Cerebellar cortex (tissue), 1 donor: ENCODE data around the gene GOPC.
"Not testable (repeated sequence)": the region's sequence is repeated elsewhere in the genome, so short reads cannot be mapped to it uniquely, and the experiment has no call there.

Source experiments
- DNase-seq: peaks from one replicate; pipeline ENCODE4 v3.0.0-alpha.2; 2015; ENCODE audit warnings: low spot score

Gene GOPC

DNA sequence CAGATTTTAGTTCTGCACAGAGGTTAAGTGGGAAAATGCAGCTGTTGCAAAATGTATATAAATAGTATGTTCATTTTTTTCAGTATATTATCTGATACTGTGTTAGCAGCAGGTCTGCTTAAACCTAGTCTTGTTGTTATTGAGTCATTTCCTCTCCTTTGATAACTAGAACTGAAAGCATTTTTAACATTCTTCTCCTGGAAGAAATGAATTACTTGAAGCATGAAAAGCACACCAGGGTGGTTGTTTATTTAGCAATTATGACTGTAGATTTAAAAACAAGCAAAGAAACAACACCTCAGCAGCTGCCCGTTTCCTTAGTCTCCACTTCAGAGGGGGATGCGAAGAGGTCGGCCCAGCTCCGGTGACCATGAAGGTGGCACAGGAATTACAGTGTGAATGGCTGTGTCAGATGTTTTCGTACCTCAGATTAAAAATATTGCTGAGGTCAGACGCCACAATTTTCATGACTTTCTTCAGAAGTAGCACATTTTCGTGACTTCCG is 53.5 kb downstream of the GOPC start:
- DNase-seq, result no peak

- peak; percentile 81 for DNase-seq
Measured at GRCh38 chr6:117547688-117548621, 54.4 kb downstream of the GOPC start.

- no peak for DNase-seq
Measured at GRCh38 chr6:117546674-117547073, 55.6 kb downstream of the GOPC start.

- no peak for DNase-seq
Measured at GRCh38 chr6:117545161-117545595, 57.1 kb downstream of the GOPC start.

DNA sequence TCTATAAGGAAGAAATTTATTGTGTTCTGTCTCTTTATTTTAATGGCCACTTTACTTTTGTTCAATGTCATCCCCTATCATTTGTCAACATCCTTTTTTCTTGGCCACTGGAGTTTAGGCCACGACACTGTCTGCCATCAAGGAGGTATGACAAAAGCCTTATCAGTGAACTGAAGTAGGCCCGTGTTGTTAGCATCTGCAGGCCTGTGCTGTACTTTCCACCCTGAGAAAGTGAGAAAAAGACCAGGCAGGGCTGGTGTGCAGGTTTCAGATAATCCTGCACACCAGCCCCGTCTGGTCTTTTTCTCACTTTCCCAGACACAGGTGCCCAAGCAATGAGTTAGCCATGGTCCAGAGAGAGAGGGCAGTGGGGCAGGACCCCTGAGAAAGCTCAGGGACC is 57.6 kb downstream of the GOPC start:
- DNase-seq, result no peak

DNA sequence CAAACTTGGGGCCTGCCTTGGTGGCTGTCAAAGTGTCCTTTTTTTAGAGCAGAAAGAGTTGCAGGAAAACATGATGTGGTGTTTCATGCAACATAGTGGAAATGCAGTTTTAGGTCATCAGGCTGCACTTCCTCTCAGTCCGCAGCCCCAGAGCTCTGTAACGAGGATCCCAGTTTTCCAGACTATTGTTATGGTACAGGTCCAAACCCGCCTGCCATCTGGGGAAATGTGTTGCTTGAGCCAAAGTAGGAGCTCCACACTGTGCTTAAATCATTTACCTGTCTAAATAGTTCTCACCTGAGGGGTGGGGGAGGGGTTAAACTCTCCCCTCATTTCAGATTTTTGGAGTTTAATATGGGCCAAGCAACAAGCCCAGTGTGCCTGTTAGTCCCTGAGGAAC is 59.8 kb downstream of the GOPC start:
- DNase-seq, result no peak

GRCh38 chr6:117540670-117541069 is 61.6 kb downstream of the GOPC start:
- no peak for DNase-seq

GRCh38 chr6:117538615-117539014 is 63.7 kb downstream of the GOPC start:
- DNase-seq, result no peak

DNA sequence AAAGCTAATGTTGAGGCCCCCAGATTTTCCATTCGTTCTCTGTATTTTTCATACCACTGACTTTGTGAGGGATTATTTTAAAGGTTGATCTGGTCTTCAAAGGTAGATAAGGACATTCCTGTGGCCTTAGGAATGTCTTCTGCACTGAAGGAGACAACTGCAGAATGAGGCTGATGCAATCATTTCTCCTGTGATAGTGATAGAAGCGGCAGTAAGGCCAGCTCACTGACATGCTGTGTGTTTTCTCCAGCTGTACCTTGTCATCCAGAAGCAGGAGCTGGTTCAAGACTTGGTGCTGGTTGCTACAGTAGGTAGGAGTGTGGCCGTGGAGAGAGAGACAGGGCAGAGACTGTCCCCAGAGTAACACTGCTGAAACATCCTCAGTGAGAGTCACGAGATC is 66.0 kb downstream of the GOPC start:
- no peak for DNase-seq

GRCh38 chr6:117534974-117535373 is 67.3 kb downstream of the GOPC start:
- DNase-seq, result no peak

DNA sequence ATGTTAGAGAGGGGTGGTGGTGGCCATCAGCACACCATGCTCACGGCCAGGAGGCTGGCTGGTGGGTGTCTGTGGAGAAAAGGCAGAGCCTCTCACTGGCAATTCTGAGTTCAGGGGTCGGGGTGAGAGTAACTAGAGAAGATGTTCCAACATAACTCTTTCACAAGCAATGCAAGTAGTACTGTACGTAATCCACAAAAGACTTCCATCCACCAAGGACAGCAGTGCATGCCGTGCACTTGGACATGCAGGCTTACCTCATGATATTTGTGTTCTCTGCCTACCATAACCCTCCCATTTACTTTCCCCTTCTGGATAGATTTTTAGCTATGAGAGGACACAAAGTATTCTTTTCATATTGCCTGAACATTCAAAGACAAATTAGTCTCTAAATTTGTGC is 68.5 kb downstream of the GOPC start:
- no peak for DNase-seq

GRCh38 chr6:117531809-117532725 is 70.2 kb downstream of the GOPC start:
- DNase-seq, result no peak

DNA sequence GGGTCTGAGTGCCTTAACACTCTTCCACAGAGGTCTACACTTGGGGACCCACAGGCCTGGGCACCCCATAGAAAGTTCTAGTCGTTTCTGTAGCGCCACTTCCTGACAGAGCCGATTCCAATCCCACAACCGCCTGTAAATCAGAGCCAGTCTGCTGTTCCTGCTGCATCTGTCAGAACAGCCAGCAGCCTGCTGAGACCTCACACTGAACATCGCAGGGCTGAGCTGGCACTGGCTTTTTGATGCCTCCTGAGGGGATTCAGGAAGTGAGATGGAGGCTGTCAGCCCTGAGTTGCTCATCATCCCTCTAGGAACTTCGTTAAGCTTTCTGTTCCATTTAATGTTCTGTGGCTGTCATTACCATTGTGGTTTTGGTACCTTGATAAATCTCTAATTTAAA is 71.0 kb downstream of the GOPC start:
- DNase-seq, result no peak

DNA sequence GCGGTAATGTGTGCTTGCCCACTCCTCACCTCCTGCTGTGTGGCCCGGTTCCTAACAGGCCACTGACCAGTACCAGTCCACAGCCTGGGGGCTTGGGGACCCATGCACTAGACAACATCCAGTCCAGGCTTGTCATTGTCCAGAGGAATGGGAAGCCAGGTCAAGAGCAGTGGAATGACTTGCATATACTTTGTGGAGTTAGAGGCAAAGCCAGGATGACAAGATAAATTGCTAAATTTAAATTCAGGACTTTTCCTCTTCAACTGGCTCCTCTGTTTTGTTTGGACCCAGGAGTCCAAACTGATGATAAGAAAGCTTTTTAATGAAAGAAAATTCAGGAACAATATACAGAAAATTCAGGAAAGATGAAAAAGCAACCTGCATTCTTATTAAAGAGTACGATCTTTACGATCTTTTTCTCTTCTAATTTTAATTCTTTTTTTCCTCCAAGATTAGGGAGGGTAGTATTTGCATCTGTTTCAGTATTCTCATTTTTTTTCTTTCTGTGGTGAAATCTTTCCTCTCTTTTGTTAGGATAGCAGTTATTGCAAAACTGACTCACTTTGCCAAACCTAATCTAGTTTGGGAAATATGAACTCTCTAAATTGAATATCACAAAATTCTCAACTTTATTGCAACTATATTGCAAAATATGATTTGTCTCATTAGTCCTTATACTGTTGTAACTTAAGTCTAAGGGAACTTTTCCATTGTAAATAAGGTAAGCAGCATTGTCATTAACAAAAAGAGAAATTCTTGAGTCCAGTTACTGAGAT is 71.7 kb downstream of the GOPC start:
- DNase-seq, result no peak

DNA sequence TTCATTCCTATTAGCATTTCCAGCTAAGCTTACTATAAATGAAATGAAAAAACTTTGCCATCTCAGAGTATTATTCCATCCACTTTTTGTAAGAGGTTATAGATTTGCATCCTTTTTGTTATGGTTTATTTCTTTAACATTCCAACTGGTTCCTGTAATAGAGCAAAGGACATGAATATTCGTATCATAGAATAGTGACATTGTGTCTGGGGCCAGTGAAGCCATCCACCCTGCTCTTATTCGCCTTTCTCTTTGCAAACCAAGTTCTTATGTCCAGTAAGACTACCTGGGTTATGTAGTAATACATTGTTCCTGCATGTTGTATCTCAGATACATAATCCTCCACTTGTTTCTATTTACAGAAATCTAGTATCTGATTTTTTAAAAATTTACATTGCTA is 76.7 kb downstream of the GOPC start:
- no peak for DNase-seq

DNA sequence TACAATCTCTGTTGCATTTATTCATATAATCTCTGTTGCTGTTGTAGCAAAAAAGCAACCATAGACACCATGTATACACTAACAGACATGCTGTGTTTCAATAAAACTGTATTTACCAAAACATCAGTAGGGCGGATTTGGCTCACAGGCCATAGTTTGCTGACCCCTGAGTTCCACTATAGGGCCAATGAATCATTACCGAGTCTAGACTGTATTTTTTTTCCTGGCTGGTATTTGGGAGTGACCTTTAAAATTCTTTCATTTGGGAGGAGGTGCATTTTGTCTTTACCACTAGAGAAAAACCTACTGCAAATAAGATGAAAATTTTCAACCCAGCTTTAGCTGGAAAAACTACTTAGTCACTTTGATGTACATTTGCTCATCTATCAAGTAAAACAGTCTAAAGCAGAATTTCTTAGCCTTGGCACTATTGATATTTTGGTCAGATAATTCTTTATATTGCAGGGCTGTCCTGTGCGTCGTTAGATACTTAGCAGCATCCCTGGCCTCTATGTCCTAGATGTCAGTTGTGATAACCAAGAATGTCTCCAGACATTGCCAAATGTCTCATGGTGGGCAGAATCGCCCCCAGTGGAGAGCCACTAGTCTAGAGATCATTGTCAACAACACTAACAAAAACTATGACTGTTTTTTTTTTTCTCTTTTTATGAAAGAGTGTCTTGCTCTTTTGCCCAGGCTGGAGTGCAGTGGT is 80.4 kb downstream of the GOPC start:
- no peak for DNase-seq

- DNase-seq, result no peak
Measured at GRCh38 chr6:117520603-117521395, 81.5 kb downstream of the GOPC start.

DNA sequence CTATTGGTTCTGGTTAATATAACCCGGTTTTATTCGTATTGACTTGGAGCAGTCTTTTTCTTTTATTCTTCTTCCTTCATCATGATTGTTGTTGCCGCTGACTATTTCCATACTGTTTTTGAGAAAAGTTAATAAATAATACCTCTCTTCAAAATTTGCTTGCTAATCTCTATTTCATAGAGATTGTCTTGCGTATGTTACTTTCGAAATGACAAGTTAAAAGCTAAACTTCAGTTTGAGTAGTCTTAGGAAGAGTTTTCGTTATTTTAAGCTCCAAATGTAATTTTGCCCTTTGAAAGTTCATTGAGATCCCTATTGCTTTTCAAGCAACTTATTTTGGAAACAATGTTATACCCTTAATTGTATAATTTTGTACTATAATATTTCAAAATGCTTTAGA is 83.4 kb downstream of the GOPC start:
- DNase-seq, result no peak

- not testable (repeated sequence) for DNase-seq
Measured at GRCh38 chr6:117517995-117518394, 84.3 kb downstream of the GOPC start.

DNA sequence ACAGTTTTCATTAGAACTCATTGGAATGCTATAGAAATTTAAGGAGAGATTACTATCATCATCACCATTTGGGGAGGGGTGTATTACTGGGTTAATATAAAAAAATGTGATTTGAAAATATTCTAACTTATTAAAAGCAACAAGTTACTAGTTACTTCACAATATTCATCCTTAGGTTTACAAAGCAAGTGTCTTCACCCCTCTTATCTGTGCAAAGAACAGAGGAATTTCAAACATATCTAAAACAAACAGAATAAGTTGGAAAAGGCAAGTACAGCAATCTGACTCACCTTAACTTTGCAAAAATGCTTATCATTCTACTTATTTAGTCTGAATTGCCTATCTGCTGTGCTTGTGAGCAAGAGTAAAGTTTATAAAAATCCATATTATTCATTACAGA is 87.0 kb downstream of the GOPC start:
- DNase-seq, result no peak
